AG04449 (cell line): Measurements from ENCODE around the gene TIE1.

ENCODE experiments used
- CTCF ChIA-PET: fragments of 350-600 bp; formaldehyde crosslinking; extraction: SDS; loops from one replicate; lab custom pipeline; 2021; ENCODE audit warnings: antibody characterized with exemption; lab: Yijun Ruan, JAX
- POLR2A ChIA-PET: fragments of 400-600, 350-600 bp; formaldehyde crosslinking; extraction: SDS; loops from one replicate; lab custom pipeline; 2020; ENCODE audit warnings: antibody characterized with exemption, inconsistent platforms; lab: Yijun Ruan, JAX
- DNase-seq: peaks from one replicate; pipeline ENCODE4 v3.0.0-alpha.2; 2010; ENCODE audit warnings: low read depth, low spot score
- H3K4me3 ChIP-seq: 2 replicates; pipeline ENCODE4 v1.5.1; 2011; ENCODE audit warnings: low read depth, mild to moderate bottlenecking, control low read depth, low read length
- CTCF ChIP-seq: IDR thresholded peaks from one replicate; pipeline ENCODE4 v1.5.1; 2011; ENCODE audit warnings: mild to moderate bottlenecking, moderate library complexity, low read length, control low read depth, inconsistent platforms; ENCODE audit not compliant: insufficient read depth; ENCODE audit errors: missing control alignments

The TIE1 gene

GRCh38 chr1:43338001-43338400 lies 37.2 kb downstream of the TIE1 start:
- no peak for DNase-seq
- no peak for TF ChIP-seq CTCF
- ChIA-PET POLR2A (no interaction called here), CTCF (no interaction called here)
- H3K4me3 ChIP-seq, result no peak overlapping the region

DNA sequence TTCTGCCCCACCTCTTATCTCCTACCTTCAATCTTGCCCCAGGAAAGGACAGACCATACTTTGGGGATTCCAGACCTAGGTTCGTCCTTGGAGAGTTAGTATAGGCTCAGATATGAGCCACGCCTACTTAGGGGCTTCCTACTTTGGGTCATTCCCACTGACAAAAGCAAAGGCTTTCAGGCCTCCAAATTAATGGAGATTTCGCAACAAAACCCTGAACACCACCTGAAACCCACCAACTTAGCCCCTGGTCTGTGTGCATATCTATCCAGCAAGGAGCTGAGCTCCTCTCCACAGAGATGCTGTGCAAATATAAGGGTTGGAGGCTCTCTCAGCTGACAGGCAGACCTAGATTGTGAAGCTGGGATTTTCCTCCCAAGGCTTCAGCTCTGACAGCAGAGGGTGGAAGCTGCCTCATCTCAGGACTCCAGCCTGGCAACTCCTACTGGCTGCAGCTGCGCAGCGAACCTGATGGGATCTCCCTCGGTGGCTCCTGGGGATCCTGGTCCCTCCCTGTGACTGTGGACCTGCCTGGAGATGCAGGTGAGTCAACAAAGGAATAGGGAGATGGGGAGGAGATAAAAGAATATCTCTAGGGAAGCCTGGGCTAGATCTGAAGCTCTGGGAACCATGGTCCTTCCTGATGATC lies 38.9 kb downstream of the TIE1 start:
- DNase-seq, result no peak
- CTCF ChIA-PET, result interaction anchor here (1.0 to 1.5 kb wide), 2 partner anchors 18 to 19 kb away, joined by 3 to 4 read pairs; partner anchors contain the start of gene CDC20
- no peak overlapping the region for H3K4me3 ChIP-seq
- POLR2A ChIA-PET, result no interaction called here
- no peak for TF ChIP-seq CTCF

DNA sequence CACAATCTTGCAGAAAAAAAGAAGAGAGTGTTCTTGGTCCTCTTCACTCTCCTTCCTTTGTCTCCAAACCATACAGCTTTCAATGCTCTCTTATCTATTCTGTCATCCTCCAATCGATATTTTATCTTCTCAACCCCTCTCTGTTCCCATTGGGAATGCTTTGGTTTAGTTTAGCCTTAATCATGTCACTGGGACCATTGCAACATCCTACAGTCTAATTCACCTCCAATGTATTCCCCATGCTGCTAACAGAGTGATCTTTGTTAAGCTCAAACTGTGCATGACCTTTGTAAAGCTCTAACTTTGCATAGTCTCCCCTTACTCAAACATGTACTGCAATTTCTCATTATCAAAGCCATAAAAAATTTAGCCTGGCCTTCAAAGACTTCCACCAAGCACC lies 39.8 kb downstream of the TIE1 start:
- POLR2A ChIA-PET, result no interaction called here
- no peak overlapping the region for H3K4me3 ChIP-seq
- no peak for TF ChIP-seq CTCF
- CTCF ChIA-PET, result interaction anchor here (1.5 kb wide), 1 partner anchor 17 kb away, joined by 3 read pairs; no protein-coding TSS in a partner anchor
- DNase-seq, result no peak

GRCh38 chr1:43344267-43344850 lies 43.6 kb downstream of the TIE1 start:
- no peak overlapping the region for H3K4me3 ChIP-seq
- TF ChIP-seq CTCF, result no peak
- DNase-seq, result no peak
- ChIA-PET CTCF (no interaction called here), POLR2A (no interaction called here)

DNA sequence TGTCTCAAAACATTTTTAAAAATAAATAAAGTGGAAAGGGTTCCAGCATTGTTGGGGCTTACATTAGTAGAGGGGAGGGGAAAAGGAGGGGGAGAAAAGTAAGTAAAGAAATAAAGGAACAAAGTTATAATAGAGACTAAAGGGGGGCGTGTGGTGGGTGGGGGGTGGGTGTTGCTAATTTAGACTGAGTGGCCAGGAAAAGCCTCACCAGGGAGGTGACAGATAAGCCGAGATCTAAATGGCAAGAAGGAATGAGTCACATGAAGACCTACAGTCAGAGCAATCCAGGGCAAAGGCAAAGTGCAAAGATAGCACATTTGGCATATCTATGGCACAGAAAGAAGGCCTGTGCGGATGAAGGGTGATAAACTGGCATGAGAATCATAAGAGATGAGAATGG lies 44.3 kb downstream of the TIE1 start:
- CTCF ChIA-PET, result interaction anchor here (1.4 kb wide), 1 partner anchor 9 kb away, joined by 3 read pairs; no protein-coding TSS in a partner anchor
- H3K4me3 ChIP-seq, result no peak overlapping the region
- TF ChIP-seq CTCF, result no peak
- no peak for DNase-seq
- POLR2A ChIA-PET, result no interaction called here

DNA sequence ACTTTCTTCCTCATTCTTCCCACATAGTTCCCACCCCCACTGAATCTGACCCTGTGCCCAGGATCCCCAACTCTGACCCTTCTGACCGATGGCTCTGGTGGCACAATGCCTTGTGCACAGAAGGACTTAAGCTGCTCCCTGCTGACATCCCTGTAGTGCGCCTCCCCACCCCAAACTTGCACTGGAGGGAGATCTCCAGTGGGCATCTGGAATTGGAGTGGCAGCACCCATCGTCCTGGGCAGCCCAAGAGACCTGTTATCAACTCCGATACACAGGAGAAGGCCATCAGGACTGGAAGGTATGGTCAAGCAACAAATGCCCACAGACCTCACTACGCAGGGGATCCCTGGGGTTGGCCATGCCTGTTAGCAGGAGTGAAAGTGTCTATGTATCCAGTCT lies 45.9 kb downstream of the TIE1 start:
- CTCF ChIA-PET, result interaction anchor here (1.4 kb wide), 1 partner anchor 8 kb away, joined by 3 read pairs; no protein-coding TSS in a partner anchor
- no peak for DNase-seq
- TF ChIP-seq CTCF, result no peak

More for the DNA sequence above, 45.9 kb downstream of the TIE1 start:
- POLR2A ChIA-PET, result no interaction called here
- no peak overlapping the region for H3K4me3 ChIP-seq
